ENCODE results near the gene CDH23.

CDH23 gene

DNA sequence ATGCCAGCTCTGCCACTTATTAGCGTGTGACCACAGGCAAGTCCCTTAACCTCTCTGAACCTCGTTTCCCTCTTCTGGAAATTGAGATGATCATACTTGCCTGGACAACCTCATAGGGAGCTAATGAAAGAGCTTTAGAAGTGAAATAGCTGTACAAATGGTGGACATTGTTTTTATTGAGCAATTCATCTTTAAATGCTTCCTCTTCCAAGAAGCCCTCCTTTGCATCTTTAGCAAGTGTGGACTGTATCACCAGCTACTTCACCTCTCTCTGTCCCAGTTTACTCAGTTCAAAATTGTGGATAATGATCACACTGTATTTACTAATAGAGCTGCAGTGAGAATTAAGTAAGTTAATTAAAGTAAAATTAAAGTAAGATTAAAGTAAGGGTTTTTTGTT, 61.7 kb downstream of the CDH23 start:
- Histone ChIP-seq H3K9me3 (ENCODE audit: control insufficient read depth in 5 of 5, low read length in 5 of 5) (no peaks in the 10 kb centered on the region), H3K36me3 (ENCODE audit: control insufficient read depth in 5 of 5, insufficient read depth in 5 of 5, low read length in 5 of 5) (no peaks in the 10 kb centered on the region), H3K27ac (ENCODE audit: low read depth, low read length) (no peak overlapping the region), H3K4me1 (ENCODE audit: control insufficient read depth in 5 of 5, insufficient read depth in 5 of 5, low read length in 5 of 5) (no peaks in the 10 kb centered on the region), H3K27me3 (ENCODE audit: control insufficient read depth in 5 of 5, insufficient read depth in 4 of 5, low read length in 5 of 5) (no peaks in the 10 kb centered on the region), H3K9ac (ENCODE audit: low read length in 5 of 5) (no peak overlapping the region), H3K4me3 (ENCODE audit: low read depth in 1 of 5, low read length in 5 of 5) (no peak overlapping the region)

DNA sequence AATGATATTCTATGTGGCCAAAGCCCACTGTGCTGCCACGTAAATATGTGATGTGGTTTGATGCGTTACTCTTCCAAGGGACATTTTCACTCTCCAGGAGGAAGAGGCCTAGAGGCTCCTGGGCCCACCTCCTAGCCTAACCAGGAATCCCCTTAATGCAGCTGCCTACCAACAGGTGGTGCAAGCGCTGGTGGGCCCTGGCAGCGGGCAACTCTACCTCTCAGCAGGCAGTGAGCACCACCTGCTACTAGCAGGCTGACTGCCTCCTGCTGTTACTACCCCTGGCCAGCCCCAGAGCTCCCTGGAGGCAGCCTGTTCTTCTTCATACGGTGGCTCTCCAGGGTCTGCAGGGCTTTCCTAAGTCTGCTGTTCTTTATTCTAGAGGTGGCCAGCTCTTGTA, 62.8 kb downstream of the CDH23 start:
- no peak overlapping the region for H3K27ac ChIP-seq (ENCODE audit: low read depth, low read length)
- no peaks in the 10 kb centered on the region for H3K27me3 ChIP-seq (ENCODE audit: control insufficient read depth in 5 of 5, insufficient read depth in 4 of 5, low read length in 5 of 5)
- H3K4me3 ChIP-seq (ENCODE audit: low read depth in 1 of 5, low read length in 5 of 5) = no peak overlapping the region
- H3K36me3 ChIP-seq (ENCODE audit: control insufficient read depth in 5 of 5, insufficient read depth in 5 of 5, low read length in 5 of 5) = no peaks in the 10 kb centered on the region
- no peak overlapping the region for H3K9ac ChIP-seq (ENCODE audit: low read length in 5 of 5)
- H3K9me3 ChIP-seq (ENCODE audit: control insufficient read depth in 5 of 5, low read length in 5 of 5) = no peaks in the 10 kb centered on the region
- no peaks in the 10 kb centered on the region for H3K4me1 ChIP-seq (ENCODE audit: control insufficient read depth in 5 of 5, insufficient read depth in 5 of 5, low read length in 5 of 5)

DNA sequence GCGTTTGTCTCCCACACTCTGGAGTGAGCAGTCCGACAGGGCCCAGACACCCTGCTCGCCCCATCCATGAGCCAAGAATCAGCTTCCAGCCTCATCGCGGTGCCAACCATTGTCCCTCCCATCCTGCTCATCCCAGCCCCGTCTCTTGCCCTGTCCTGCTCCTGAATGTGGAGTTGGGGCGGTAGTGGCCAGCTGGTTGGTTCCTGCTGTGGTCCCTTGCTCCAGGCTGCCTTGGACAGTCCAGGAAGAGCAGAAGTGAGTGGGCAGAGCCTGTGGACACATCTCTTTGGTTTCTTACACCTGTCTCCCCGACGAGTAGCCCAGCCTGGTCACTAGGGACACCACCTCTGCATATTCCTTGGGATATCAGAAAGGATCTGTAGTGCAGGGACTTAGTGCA, 63.9 kb downstream of the CDH23 start:
- H3K27me3 ChIP-seq (ENCODE audit: control insufficient read depth in 5 of 5, insufficient read depth in 4 of 5, low read length in 5 of 5) = no peaks in the 10 kb centered on the region
- H3K4me3 ChIP-seq (ENCODE audit: low read depth in 1 of 5, low read length in 5 of 5) = no peak overlapping the region
- no peak overlapping the region for H3K27ac ChIP-seq (ENCODE audit: low read depth, low read length)
- H3K4me1 ChIP-seq (ENCODE audit: control insufficient read depth in 5 of 5, insufficient read depth in 5 of 5, low read length in 5 of 5) = peaks cover 0 to 2% (median 0%) of the 10 kb centered on the region in 5 donors
- no peaks in the 10 kb centered on the region for H3K9me3 ChIP-seq (ENCODE audit: control insufficient read depth in 5 of 5, low read length in 5 of 5)
- H3K36me3 ChIP-seq (ENCODE audit: control insufficient read depth in 5 of 5, insufficient read depth in 5 of 5, low read length in 5 of 5) = no peaks in the 10 kb centered on the region
- no peak overlapping the region for H3K9ac ChIP-seq (ENCODE audit: low read length in 5 of 5)

DNA sequence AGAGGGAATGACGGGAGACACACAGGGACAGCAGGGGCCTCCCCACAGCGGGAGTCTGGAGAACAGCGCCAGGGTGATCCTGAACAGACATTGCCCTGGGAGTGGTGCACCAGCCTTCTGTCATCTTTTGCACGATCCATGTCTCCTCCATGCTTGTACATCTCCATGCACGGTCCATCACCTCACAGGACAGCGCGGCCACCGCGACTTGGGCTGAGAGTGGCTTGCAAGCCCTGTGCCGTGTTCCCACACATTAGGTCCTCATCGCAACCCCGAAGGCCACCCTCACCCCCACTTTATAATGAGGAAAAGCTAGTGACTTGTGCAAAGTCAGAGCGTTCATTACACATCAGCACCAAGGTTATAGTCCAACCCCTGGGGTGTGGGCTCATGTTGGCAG, 64.7 kb downstream of the CDH23 start:
- Histone ChIP-seq H3K9me3 (ENCODE audit: control insufficient read depth in 5 of 5, low read length in 5 of 5) (no peaks in the 10 kb centered on the region), H3K4me1 (ENCODE audit: control insufficient read depth in 5 of 5, insufficient read depth in 5 of 5, low read length in 5 of 5) (peaks cover 0 to 6% (median 0%) of the 10 kb centered on the region in 5 donors), H3K36me3 (ENCODE audit: control insufficient read depth in 5 of 5, insufficient read depth in 5 of 5, low read length in 5 of 5) (no peaks in the 10 kb centered on the region), H3K9ac (ENCODE audit: low read length in 5 of 5) (no peak overlapping the region), H3K4me3 (ENCODE audit: low read depth in 1 of 5, low read length in 5 of 5) (no peak overlapping the region), H3K27ac (ENCODE audit: low read depth, low read length) (no peak overlapping the region), H3K27me3 (ENCODE audit: control insufficient read depth in 5 of 5, insufficient read depth in 4 of 5, low read length in 5 of 5) (no peaks in the 10 kb centered on the region)

DNA sequence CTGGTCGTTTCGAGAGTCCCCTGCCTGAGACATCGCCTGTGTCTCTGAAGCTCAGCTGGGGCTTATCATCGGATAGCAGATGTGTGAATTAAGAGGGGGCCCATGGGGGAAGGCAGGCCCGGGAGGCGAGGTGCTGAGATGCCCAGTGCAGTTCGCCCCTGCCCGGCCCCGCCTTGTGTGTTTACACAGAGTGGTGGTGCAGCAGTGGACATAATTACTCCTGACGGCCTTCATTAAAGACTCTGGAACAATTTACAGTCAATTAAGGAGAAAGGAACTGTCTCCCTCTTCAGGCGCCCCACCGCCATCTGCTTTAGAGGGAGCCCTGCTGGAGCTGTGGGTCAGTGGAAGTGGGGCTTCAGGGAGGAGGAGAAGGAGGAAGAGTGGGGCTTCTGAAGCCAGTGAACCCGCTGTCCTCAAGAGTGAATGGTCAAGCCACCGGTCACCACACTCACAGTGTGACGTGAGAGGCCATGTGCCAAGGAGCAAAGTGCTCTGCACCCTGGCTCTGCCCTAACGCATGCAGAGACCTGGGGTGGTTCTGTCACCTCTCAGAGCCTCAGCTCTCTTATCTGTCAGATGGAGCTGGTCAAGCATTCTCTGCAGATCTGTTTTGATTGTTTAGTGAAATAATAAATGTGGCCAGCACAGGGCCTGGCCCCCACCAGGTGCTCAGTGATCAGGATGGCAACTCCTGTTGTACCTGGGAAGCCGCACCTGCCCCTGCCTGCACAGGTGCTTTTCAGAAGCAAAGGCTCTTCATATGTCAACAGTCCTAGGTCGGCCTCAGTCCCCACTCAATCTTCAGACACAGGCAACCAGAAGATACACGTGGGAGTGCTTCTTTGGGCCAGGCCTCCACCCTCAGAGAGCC, 65.6 kb downstream of the CDH23 start:
- peaks cover 0 to 6% (median 0%) of the 10 kb centered on the region in 5 donors for H3K4me1 ChIP-seq (ENCODE audit: control insufficient read depth in 5 of 5, insufficient read depth in 5 of 5, low read length in 5 of 5)
- H3K36me3 ChIP-seq (ENCODE audit: control insufficient read depth in 5 of 5, insufficient read depth in 5 of 5, low read length in 5 of 5) = no peaks in the 10 kb centered on the region
- H3K4me3 ChIP-seq (ENCODE audit: low read depth in 1 of 5, low read length in 5 of 5) = no peak overlapping the region
- no peaks in the 10 kb centered on the region for H3K9me3 ChIP-seq (ENCODE audit: control insufficient read depth in 5 of 5, low read length in 5 of 5)
- no peak overlapping the region for H3K9ac ChIP-seq (ENCODE audit: low read length in 5 of 5)
- H3K27ac ChIP-seq (ENCODE audit: low read depth, low read length) = no peak overlapping the region
- H3K27me3 ChIP-seq (ENCODE audit: control insufficient read depth in 5 of 5, insufficient read depth in 4 of 5, low read length in 5 of 5) = no peaks in the 10 kb centered on the region

DNA sequence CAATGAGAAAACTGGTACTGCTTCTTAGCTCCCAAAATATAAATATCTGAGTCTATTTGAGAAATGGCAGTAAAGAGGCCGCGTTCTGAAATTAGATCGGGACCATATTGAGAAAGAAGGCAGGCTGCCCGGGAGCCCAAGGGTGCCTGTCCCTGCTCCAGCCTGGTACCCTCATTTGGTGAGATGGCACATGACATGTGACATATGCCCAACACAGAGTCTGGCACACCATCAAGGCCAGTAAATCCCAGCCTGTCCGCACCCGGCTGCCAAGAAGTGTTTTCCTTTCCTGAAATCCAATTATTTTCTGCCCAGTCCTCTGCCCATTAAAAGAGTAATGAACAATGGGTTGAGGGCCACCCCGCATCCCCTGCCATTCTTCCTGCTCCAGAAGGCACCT, 66.4 kb downstream of the CDH23 start:
- Histone ChIP-seq H3K4me1 (ENCODE audit: control insufficient read depth in 5 of 5, insufficient read depth in 5 of 5, low read length in 5 of 5) (peaks cover 0 to 6% (median 0%) of the 10 kb centered on the region in 5 donors), H3K27me3 (ENCODE audit: control insufficient read depth in 5 of 5, insufficient read depth in 4 of 5, low read length in 5 of 5) (no peaks in the 10 kb centered on the region), H3K27ac (ENCODE audit: low read depth, low read length) (no peak overlapping the region), H3K4me3 (ENCODE audit: low read depth in 1 of 5, low read length in 5 of 5) (no peak overlapping the region), H3K9ac (ENCODE audit: low read length in 5 of 5) (no peak overlapping the region), H3K36me3 (ENCODE audit: control insufficient read depth in 5 of 5, insufficient read depth in 5 of 5, low read length in 5 of 5) (no peaks in the 10 kb centered on the region), H3K9me3 (ENCODE audit: control insufficient read depth in 5 of 5, low read length in 5 of 5) (no peaks in the 10 kb centered on the region)

DNA sequence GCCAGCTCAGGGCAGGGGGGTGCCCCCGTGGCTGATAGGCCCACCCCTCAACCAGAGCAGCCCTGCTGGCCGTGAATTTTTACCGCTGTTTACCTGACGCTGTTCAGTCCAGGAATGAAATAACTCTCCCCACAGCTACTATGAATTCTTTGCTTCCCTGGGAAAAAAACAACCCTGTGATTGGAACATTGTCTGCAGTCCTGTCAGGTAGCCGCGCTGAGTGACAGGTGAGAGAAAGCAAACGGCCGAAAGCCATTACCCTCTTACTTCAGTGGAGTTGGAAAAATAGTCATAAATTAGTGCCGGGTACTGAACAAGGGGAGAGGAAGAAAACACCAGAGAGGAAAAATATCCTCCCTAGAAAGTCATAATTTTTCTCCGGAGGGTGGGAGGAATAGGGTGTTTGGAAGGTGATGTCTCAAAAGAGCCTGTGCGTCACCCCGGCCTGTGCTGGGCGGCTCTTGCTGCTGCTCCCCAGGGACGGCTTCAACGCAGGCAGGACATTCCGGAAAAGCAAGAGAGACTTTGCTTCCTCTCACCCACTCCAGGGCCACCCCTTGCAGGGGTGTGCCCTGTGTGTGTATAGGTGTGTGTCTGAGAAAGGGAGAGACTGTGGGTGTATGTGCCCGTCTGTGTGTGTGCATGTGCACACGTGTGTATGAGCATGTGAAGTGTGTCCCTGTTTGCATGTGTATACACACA, 69.0 kb downstream of the CDH23 start:
- no peaks in the 10 kb centered on the region for H3K36me3 ChIP-seq (ENCODE audit: control insufficient read depth in 5 of 5, insufficient read depth in 5 of 5, low read length in 5 of 5)
- H3K9me3 ChIP-seq (ENCODE audit: control insufficient read depth in 5 of 5, low read length in 5 of 5) = no peaks in the 10 kb centered on the region
- H3K9ac ChIP-seq (ENCODE audit: low read length in 5 of 5) = no peak overlapping the region
- H3K27ac ChIP-seq (ENCODE audit: low read depth, low read length) = no peak overlapping the region
- peaks cover 0 to 6% (median 0%) of the 10 kb centered on the region in 5 donors for H3K4me1 ChIP-seq (ENCODE audit: control insufficient read depth in 5 of 5, insufficient read depth in 5 of 5, low read length in 5 of 5)
- no peak overlapping the region for H3K4me3 ChIP-seq (ENCODE audit: low read depth in 1 of 5, low read length in 5 of 5)
- H3K27me3 ChIP-seq (ENCODE audit: control insufficient read depth in 5 of 5, insufficient read depth in 4 of 5, low read length in 5 of 5) = no peaks in the 10 kb centered on the region

DNA sequence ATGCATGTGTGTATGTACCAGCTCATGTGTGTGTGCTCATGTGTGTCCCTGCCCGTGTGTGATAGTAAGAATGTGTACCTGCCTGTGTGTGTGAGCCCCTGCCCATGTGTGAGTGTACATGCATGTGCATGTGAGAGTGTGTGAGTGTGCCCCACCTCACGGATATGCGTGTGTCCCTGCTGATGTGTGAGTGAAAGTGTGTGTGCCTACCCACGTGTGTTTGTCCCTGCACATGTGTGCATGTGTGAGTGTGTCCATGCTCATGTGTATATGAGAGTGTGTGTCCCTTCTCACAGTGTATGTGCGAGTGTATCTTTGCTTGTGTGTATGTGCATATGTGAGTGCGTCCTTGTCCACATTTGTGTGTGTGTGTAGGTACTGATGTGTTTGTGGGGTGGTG, 69.6 kb downstream of the CDH23 start:
- H3K27me3 ChIP-seq (ENCODE audit: control insufficient read depth in 5 of 5, insufficient read depth in 4 of 5, low read length in 5 of 5) = no peaks in the 10 kb centered on the region
- no peak overlapping the region for H3K4me3 ChIP-seq (ENCODE audit: low read depth in 1 of 5, low read length in 5 of 5)
- no peaks in the 10 kb centered on the region for H3K36me3 ChIP-seq (ENCODE audit: control insufficient read depth in 5 of 5, insufficient read depth in 5 of 5, low read length in 5 of 5)
- no peak overlapping the region for H3K9ac ChIP-seq (ENCODE audit: low read length in 5 of 5)
- H3K9me3 ChIP-seq (ENCODE audit: control insufficient read depth in 5 of 5, low read length in 5 of 5) = no peaks in the 10 kb centered on the region
- H3K4me1 ChIP-seq (ENCODE audit: control insufficient read depth in 5 of 5, insufficient read depth in 5 of 5, low read length in 5 of 5) = peaks cover 0 to 6% (median 0%) of the 10 kb centered on the region in 5 donors
- H3K27ac ChIP-seq (ENCODE audit: low read depth, low read length) = no peak overlapping the region

DNA sequence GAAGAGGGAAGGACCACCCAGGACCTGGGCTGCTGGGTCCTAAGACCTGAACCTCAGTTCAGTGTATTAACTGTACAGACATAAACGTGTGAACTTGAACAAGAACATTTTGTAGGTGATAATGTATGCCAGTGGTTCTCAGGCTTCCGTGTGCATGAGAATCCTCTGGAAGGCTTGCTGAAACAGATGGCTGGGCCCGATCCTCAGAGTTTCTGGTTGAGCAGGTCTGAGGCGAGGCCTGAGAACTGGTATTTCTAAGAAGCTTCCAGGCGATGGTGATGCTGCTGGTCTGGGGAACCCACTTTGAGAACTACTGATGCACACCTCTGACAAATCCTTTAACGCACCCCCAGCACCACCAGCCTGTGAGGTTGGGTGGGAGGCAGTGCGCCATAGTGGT, 70.4 kb downstream of the CDH23 start:
- Histone ChIP-seq H3K9me3 (ENCODE audit: control insufficient read depth in 5 of 5, low read length in 5 of 5) (no peaks in the 10 kb centered on the region), H3K4me1 (ENCODE audit: control insufficient read depth in 5 of 5, insufficient read depth in 5 of 5, low read length in 5 of 5) (peaks cover 2 to 9% (median 4%) of the 10 kb centered on the region in 5 donors)

More for the DNA sequence above, 70.4 kb downstream of the CDH23 start:
- H3K9ac ChIP-seq (ENCODE audit: low read length in 5 of 5) = no peak overlapping the region
- H3K4me3 ChIP-seq (ENCODE audit: low read depth in 1 of 5, low read length in 5 of 5) = no peak overlapping the region
- no peak overlapping the region for H3K27ac ChIP-seq (ENCODE audit: low read depth, low read length)
- H3K27me3 ChIP-seq (ENCODE audit: control insufficient read depth in 5 of 5, insufficient read depth in 4 of 5, low read length in 5 of 5) = no peaks in the 10 kb centered on the region
- no peaks in the 10 kb centered on the region for H3K36me3 ChIP-seq (ENCODE audit: control insufficient read depth in 5 of 5, insufficient read depth in 5 of 5, low read length in 5 of 5)

Data from subcutaneous abdominal adipose tissue (tissue), 5 donors.